Measurements from ENCODE around the gene CELF4.

The CELF4 gene

DNA sequence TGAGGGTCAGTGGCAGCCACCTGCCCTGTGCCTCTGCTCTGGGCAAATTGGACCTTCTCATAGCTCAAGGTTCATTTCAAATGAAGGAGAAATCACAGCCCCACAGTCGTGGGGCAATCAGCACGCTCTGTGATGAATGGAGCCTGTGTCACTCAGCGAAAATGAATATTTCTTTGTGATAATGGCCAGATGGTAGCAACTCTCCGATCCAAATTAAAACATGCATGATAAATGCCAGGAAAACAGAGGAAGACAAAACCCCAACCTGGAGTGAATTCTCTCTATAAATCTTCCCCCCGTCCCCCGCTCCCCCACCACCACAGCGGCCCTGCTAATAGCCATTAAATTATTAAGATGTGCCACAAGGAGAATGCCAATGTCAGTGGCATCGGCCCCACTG is 258.4 kb downstream of the CELF4 start:
- no peak for DNase-seq

DNA sequence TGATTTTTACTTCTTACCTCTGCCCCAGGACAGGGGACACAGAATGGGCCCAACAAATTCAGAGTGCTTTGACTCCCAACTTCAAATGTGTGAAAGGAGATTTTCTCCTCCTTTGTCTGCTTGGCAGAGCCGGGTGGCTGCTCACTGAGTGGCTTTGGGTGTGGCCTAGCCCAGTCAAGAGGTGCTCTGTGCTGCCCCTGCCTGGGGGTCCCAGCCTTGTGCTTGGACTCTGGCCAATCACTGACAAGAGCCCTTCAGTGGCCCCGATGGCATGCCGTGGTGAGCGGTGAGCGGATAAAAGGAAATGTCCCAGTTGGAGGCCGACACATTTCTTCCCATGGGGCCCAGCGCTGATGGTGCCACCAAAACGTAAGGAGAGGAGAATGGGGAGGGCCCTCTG is 259.2 kb downstream of the CELF4 start:
- DNase-seq = no peak

DNA sequence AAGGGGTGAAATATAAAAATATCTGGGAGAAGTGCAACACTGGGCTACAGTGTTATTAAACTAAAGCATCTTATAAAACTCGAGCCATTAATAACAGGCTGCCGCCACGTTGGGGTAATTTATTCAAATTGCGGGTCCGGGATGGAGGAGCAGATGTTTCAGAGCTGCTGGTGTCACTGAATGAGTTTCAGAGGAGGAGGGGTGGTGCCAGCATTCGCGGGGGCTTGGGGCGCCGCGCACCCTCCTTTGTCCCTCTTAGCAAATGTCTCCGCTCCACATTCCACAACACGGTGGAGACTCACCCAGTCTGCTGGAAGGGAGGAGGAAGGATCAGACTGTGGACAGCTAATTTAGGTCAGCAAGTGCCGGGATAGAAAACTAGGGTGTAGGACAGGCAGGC is 260.5 kb downstream of the CELF4 start:
- DNase-seq = no peak

DNA sequence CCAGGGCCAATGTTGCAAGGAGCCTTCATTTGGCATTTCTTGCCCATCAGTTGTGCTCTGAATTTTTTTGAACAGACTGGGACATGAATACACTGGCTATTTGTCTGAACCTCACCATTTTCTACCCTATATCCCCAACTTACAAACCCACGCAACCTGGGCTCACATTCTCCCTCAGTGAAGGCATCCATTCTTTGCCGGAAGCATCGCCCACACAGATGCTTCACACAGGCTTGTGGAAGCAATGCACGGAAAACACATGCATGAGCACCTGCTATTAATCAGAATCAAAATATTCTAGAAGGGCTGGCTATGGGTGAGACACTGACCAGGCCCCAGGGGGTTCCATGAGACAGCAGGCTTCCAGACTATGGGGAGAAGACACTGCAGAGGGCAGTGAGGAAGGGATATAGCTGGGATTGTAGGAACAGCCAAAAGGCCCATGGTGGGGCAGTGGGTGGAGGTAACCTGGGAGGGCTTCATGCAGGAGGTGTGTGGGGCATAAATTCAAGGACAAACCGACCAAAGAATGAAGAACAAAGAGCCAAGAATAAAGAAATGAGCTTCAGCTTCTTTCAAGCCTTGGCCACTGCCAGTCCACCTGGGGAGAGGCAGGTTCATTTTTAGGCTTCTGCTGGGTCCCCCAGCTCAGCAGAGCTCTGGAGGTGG is 261.5 kb downstream of the CELF4 start:
- DNase-seq = no peak

DNA sequence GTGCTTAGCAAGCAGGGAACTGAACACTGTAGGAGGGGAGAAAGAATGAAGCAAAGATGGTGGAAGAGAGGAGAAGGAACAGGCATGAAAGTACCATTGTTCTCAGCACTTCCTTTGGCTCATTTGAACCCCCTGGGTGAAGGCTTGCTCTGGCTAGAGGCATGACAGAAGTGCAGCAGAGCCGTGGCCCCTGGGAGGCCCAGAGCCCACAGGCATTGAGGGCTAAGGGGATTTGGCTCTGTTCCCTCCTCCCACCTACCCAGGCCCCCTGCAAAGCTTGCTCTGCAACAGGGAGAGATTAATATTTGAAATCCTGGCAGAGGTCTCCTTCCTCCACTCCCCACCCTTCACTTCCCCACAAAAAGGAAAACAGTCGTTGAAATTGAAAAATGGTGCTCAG is 262.6 kb downstream of the CELF4 start:
- DNase-seq = no peak

DNA sequence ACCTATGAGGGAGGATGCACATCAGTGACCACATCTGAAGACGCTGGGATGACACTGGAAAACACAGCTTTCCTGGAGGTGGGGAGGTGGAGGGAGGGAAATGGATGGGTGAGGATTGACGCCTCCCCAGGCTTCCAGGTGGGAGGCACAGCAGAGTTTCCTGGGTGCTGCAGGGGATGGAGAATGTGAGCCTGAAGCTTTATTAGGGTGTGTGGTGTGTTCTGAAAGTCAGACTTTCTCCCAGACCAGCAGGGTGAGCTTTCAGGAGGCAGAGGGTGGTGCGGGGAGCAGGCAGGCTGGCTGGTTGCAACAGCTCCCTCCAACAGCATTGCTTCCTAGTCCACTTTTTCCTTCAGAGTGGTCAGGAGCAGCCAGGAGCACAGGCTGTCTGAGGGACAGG is 263.1 kb downstream of the CELF4 start:
- DNase-seq = no peak

DNA sequence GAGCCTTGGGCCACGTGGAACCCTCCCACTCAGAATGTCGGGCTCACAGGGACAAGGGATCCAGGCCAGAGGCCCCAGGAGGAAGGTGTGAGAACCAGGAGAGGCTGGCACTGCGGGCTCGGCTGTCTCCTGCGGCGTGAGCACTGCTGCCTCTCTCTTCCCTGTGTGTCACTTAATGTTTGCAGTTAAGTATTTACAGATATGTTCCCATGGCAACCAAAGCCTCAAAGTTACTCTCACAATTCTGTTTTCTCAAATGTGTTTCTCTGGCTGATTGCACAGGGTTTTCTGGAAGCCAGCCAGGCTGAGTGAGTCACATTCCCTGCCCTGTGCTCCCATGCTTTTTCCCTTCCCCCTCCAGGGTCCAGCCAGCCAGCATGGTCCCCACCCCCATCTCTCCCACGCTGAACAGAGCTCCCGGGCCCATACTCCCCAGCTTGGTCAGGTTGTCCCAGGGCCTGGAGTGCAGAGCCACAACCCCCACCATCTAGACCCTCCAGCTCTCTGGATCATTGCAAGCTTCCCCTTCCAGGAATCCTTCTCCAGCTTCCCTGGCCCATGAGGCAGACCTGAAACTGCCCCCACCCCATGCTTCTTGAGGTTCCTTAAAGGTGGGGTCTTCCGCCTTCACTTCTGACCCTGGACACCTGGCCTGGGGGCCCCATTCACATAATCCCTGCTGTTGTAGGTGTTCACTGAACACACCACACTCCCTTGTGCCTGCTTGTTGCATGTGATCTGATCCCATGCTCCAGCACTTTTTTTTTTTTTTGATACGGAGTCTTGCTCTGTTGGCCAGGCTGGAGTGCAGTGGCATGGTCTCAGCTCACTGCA is 265.9 kb downstream of the CELF4 start:
- DNase-seq = peak; percentile 45

DNA sequence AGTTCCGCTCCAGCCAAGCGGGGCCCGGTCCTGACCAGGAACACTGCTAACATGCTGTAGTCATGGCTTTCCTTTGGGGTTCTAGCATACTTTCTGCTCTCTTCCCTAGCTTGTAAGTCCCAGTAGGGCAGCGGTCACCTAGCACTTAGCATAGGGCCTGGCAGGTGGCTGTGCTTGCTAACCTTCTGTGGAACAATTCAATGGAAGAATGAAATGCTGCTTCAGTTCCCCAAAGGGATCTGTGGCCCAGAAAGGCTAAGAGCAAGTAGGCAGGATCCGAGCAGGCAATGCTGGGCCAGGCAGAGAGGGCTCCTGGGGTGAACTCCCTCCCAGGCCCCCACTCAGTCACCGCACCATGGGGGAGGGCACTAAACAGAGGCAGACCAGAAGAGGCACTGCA is 266.8 kb downstream of the CELF4 start:
- DNase-seq = no peak

DNA sequence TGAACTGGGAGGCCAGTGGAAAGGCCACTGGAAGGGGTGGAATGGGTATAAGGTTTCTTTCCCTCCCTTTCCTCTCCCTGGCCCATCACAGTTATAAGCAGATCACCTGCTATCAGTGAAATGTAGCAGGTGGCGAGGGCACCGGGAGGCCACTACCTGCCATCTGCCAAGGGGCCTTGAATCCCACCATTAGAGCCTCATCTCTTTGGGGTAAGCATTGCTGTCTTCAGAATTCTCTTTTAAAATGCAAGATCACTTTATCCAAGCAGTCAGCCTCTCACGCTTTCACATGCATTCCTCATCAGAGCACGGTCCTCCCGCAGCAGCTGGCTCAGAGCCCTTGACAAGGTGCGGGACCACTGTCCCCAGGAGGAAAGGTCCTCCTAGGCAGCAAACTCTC is 268.5 kb downstream of the CELF4 start:
- no peak for DNase-seq

DNA sequence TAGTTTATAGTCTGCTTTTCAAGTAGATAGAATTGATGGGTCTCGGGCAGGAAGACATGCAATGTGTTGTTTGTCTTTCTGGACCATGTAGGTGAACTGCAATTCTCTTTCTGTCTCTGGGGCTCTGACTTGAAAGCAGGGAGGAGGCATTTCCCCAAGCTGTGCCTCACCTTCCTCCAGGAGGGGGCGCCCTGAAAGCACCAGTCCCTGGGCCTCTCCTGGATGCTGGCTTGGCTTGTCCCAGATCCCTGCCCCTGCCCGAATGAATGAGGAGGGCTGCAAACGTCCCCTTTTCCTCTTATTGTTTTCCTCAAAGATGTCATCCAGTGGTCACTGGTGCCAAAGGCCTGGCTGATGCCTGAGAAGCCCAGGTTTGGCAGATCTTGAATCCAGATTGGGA is 270.6 kb downstream of the CELF4 start:
- DNase-seq = no peak

DNA sequence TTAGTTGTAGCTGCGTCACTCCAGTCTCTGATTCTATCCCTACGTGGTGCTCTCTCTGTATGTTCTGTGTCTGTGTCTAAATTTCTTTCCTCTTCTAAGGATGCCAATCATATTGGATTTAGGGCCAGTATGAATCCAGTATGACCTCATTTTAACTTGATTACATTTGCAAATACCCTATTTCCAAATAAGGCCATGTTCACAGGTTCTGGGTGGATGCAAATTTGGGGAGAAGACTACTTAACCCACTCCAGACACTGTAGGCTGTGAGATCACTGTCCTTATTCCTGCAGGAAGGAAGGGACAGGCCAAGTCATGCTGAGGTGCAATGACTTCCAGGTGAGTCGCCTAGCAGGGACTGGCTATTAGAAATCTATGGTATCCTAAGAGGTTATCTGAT is 272.2 kb downstream of the CELF4 start:
- no peak for DNase-seq

DNA sequence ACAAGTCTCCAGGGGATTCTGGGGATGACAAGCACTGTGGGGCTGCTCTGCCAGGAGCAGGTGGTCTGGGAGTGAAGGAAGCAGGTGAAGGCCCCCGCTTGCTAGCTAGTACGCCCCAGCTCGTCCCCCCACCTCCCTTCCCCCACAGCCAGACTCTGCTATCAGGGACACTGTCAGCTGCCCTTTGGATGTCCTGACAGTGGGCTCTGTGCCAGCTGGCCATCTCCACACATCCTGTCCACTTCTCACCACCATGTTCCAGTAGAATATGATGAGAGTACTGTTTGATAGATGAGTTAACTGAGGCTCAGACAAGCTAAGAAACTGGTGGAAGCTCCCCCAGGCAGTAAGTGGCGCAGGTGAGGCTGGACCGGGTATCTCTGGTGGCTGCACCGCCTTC is 276.2 kb downstream of the CELF4 start:
- no peak for DNase-seq

DNA sequence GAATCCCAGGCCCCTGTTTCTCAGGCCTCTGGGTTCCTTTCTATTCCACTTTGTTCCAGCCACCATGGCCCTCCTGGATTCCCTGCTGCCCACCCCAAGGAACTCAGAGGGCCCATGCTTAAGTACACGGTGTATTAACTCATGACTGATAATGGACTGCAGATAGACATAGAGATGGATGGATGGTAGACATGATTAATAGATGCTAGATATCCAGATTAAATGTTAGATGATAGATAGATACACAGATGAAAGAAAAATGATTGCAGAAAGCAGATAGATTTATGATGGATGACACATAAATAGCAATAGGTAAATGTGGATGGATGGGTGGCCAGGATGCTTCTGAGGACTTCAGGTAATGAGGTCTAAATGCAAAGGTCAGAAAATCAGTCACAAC is 278.0 kb downstream of the CELF4 start:
- DNase-seq = no peak

DNA sequence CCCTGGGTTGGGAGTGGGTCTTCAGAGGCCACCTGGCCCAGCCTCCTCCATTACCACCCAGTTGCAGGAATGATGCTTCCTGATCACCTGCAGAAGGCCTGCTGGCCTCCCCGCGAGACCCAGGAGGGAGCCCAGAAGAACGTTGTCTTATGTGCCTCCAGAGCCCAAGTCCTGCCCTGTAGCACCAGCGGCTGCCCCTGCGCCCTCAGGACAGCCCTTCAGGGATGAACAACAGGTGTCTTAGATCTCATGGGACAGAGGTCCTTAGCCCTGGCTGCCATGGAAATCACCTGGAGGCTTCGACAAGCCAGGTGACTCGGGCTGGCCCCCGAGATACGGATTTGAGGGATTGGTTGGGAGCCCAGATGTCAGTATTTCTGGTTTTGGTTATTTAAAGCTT is 278.8 kb downstream of the CELF4 start:
- no peak for DNase-seq

DNA sequence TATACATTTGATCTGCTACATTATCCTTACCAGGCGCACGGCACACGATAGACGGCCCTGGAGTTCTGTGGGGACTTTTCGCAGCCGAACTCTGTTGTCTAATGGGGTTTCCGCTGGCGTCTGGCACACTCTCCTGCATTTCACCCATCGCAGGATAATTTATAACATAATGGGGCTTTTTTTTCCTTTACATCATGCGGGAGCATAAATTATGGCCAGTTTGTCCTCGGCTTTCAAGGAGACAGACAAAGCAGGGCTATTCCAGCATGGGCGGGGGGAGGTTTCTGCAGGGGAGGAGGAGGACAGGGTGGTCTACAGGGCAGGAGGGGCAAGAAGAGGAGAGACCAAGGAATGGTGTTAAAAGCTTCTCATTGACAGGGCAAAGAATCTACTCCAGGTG is 279.8 kb downstream of the CELF4 start:
- no peak for DNase-seq

DNA sequence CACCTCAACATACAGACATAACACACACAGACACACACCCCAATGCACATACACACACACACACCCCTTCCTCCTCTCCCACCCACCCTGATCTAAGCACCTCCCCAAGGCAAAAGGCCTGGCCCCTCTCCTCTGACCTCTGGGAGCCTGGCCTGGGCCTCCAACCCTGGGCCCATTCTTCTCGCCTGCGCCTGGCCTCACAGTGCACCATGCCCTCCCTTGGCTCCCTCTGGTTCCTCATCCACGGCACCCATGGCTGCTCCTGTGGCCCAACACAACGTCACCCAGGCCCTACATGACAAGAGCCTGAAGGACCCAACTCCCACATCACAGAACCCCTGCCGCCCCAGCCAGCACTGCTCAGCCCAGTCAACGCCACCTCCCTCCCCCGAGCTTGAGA is 281.3 kb downstream of the CELF4 start:
- no peak for DNase-seq

DNA sequence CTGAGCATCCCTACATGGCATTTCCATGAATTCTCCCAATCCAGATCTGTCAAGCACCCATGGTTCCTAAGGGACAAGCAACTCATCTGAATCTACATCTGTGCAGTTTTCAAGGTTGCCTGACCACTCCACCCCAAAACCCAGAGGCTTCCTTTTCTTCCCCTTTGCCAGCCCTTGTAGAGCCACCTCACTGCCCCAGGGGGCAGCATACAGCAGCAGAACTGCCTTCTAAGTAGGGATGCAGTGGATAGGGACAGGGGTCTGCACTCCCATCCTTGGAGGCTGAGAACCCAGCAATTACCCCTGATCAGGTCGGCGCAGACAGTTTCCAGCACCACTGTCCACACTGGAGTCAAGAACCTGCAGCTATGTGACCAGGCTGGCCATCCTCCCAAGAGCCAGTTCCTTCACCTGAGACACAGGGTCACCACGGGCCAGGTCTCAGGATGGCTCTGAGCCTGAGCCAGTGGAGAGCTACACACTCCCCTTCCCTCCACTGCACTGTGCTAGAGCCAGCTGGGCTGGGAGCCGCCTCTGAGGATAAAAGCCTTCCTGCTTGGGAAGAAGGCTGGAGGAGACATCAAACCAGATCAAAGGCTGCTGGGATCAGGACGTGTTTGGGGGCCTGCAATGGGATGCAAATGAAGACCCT is 283.1 kb downstream of the CELF4 start:
- no peak for DNase-seq

DNA sequence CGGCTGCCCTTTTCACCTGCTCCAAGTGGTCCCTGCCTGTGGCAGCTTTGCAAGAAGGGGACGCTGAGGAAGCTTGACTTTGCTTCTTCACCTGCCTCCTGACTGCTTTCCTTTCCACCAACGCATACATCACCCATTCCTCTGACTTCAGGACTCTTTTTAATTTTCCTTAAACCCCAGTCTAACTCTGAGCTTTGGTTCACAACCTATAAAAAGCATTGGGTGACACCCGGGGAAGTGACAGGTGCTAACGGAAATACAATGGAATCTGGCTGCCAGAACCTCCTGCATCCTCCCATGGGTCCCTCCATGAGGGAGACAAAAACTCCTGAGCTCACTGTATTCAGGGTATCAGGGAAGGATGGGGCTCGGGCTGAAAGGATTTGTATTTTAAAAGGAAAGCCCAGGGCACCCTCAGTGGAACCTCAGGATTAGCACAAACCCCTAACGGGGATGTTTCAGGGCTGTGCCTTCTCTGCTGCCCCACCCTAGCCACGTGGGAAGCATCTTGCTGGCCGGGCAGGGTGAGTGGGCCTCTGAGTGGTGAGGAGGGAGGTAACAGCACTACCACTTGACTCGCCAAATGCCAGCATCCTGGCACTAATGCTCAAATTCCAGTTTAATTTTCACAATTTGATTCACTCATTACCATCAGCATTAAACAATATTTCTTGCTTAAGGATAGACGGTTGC is 284.8 kb downstream of the CELF4 start:
- DNase-seq = no peak

DNA sequence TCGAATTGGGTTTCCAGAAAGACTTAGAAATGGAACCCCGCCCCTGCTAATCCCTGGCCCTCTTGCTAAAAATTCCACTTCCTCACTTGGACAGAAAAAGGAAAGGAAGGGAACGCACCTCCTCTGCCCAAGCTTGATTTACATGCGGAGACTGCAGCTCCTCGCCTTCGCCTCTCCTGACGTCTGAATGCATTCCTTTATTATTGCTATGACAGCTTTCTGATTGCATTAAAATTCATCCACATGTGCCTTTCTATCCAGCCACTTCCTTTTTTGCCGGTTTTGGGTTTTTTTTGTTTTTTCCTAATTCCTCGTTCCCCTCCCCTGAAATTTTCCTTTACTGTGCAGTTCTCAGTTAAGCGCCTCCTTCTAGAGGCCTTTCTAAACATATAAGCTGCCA is 287.8 kb downstream of the CELF4 start:
- DNase-seq = no peak

DNA sequence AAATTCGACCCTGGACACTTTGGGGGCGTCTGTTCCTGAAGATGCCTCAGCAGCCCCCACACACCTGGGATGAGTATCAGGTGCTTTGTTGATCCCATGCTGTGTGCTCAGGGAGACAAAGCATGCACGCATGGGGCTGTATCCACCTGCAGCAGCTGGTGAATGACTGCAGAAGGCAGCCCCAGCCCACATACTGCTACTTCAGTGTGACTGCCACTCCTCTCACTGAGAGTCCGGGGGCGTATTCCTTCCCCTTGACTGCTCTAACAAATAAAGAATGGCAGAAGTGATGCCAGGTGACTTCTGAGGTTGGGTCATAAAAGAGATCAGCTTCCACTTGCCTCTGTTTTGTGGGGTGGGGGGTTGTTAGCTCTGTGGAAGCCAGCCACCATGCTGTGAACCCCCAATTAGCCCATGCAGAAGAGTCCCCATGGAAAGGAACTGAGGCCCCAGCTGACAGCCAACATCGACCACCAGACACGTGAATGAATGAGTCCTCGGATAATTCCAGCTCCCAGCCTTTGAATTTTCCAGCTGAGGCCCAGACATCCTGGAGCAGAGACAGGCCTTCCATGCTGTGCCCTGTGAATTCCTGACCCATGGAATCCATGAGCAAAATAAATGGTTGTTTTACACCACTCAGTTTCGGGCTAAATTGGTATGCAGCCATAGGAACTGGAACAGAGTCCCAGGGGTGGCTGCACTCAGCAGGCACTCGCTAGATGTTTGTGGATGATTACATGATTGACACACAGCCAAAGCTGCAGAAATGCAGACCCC is 289.3 kb downstream of the CELF4 start:
- DNase-seq = no peak

DNA sequence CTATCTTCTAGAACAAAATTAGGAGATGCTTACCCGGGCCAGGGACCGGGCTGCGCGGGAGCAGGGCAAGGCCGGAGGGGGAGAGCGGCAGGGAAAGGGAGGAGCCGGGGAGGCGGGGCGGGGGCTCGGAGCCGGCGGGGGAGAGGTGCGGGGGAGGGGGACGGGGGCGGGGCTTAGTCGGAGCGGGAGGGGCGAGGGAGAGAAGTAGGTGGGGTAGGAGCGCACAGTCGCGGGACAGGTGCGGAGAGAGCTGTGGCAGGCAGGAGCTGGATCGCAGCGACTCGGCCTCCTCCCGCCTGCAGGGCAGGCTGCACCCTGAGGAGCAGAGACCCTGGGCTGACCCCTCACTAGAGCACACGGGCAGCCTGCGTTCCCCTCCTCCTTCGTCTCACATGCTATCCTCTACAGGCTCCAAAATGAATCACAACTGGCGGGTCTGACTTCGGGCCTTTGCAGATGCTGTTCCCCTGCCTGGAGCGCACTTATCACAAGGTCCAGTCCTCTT is 290.3 kb downstream of the CELF4 start:
- no peak for DNase-seq
